Lower leg skin (tissue), 4 donors: ENCODE results near the gene GADD45G. TPM values are rescaled to one million over a fixed set of nuclear protein-coding genes. Genes with fewer than 3 reads are reported as not detected.

Source experiments
- DNase-seq, 2 donors: peaks; one replicate each; pipeline ENCODE4 v3.0.0-alpha.2; 2019; ENCODE audit warnings: low spot score in 2 of 2
- H3K4me3 ChIP-seq: fragments of 200-600 bp; sonication (generic); 2 replicates; pipeline ENCODE4 v1.5.1; 2017; ENCODE audit warnings: mild to moderate bottlenecking, low read depth; ENCODE audit not compliant: poor library complexity, severe bottlenecking
- POLR2A ChIP-seq, 2 donors: fragments of 450-650 bp; IDR thresholded peaks; one replicate each; pipeline ENCODE4 v1.6.1; 2016 to 2017; ENCODE audit warnings: antibody characterized with exemption in 2 of 2, mild to moderate bottlenecking in 1 of 2, moderate library complexity in 1 of 2
- WGBS, 2 donors: methylation state at CpG; one replicate each; pipeline ENCODE4 v1.1.5; 2018; 5-methylcytosine and 5-hydroxymethylcytosine counted together
- intact Hi-C: fragments of 100-400 bp; cut with DNase I; formaldehyde crosslinking; loops from one replicate; pipeline ENCODE4 v1.15.0; 2023; ENCODE audit warnings: low total_unique reads
- total RNA-seq, 4 donors: library from RNA; depleted of rRNA; stranded (reverse); fragments of >200 nt; gene quantifications; one replicate each; pipeline ENCODE4 v1.1.0, GENCODE V29; 2016
- TF ChIP-seq, protein P1 (sequence below), 3 donors: fragments of 450-650 bp; IDR thresholded peaks; one replicate each; pipeline ENCODE4 v1.5.1; 2016; ENCODE audit warnings: antibody characterized with exemption in 3 of 3, mild to moderate bottlenecking in 3 of 3, moderate library complexity in 2 of 3

The GADD45G gene
- 10 to 100 TPM; 18.3 to 48.9 (median 23.6) TPM for total RNA-seq

DNA sequence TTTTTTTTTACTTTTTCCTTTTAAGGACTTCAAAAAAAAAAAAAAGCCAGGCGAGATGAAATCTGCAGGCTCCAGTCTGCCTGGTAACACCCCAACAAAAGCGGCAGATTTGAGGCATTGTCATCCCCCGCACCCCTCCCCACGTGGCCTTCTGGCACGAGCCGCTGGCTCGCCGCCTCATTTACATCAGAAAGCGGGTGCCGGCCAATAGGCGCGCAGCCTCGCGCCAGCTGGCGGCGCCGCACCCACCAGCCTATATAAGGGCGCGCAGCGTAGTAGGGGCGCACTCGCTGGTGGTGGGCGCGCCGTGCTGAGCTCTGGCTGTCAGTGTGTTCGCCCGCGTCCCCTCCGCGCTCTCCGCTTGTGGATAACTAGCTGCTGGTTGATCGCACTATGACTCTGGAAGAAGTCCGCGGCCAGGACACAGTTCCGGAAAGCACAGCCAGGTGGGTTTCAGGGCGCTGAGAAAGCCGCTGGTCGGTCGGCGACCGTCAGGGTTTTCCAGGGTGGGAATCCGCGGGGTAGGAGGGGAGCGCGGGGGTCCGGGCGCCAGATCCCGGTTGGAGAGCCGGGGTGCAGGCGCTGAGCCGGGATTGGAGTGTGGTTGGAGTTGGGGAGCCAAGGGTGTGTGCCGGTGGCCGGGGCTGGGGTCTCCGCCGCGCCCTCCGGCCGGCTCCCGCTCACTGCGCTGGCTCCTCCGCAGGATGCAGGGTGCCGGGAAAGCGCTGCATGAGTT lies at the start of gene GADD45G:
Gene GADD45G, plus strand, starts transcription at position 284 of the 736 bp plus-strand sequence. Its CDS starts 110 bp downstream, at position 394.
- TF ChIP-seq POLR2A (IDR thresholded peaks at IDR 0.05): peak in 1 of 2 donors; percentile 60
- TF ChIP-seq, protein P1, sequence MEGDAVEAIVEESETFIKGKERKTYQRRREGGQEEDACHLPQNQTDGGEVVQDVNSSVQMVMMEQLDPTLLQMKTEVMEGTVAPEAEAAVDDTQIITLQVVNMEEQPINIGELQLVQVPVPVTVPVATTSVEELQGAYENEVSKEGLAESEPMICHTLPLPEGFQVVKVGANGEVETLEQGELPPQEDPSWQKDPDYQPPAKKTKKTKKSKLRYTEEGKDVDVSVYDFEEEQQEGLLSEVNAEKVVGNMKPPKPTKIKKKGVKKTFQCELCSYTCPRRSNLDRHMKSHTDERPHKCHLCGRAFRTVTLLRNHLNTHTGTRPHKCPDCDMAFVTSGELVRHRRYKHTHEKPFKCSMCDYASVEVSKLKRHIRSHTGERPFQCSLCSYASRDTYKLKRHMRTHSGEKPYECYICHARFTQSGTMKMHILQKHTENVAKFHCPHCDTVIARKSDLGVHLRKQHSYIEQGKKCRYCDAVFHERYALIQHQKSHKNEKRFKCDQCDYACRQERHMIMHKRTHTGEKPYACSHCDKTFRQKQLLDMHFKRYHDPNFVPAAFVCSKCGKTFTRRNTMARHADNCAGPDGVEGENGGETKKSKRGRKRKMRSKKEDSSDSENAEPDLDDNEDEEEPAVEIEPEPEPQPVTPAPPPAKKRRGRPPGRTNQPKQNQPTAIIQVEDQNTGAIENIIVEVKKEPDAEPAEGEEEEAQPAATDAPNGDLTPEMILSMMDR (IDR thresholded peaks at IDR 0.05): no peak
- intact Hi-C loops: loop anchor here (5.0 kb wide), 1 partner anchor 492 kb away; no protein-coding TSS in a partner anchor

GRCh38 chr9:89555036-89555415 lies 49.8 kb upstream of the GADD45G start:
- WGBS, 2 donors: 88 to 91% methylated on average over 7 of the region's 7 CpGs
- intact Hi-C loops: loop anchor here (10.0 kb wide), 1 partner anchor 230 kb away; no protein-coding TSS in a partner anchor
- H3K4me3 ChIP-seq: no peak overlapping the region
- TF ChIP-seq, protein P1 (IDR thresholded peaks at IDR 0.05): no peak
- no peak for TF ChIP-seq POLR2A (IDR thresholded peaks at IDR 0.05)
- DNase-seq: peak in 1 of 2 donors; percentile 67

More for the DNA sequence above, at the start of gene GADD45G:
- DNase-seq: peak; percentile 90 to 97
- WGBS, 2 donors: 0% methylated on average over 30 to 63 of the region's 63 CpGs
- peak within 1 kb of the TSS; percentile 70 for H3K4me3 ChIP-seq

DNA sequence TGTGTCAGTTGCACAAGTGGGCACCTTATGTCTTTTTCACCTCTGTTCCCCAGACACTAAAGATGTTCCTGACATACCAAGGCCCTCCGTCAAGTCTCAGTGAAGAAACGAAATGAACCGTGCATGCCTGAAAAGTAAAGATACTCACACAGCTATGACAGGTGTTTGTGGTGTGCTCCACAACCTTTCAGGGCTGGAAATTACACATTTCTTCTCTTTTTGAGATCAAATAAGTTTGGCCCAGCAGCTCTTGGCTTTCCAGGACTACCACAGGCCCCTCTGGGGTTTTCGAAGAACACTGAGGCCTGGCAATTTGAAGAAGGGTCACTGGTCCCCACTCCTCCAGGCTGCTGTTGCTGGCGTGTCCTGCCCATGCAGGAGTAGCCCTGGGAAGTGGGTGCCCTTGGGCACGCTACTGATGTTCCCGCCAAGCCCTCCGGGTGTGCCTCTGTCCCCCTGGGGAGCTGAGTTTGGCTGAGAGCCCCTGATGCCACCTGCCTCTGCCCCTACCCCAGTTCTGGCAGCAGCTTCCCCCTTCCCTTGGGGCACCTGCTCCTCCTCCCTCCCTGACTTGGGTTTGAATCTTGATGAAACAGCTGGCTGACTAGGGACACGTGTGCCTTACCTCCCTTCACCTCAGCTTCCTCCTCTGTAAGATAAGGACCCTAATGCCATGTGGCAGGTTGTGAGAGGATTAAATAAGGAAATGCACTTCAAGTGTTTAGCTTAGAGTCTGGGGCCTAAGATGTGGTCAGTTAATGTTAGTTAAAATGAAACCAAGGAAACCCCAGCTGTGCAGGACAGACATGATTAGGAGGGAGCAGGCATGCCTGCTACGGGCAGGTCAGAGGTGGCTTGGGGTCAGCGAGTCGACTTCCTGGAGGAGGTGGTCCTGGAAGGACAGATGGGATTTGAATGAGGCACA lies 49.1 kb upstream of the GADD45G start:
- peak in 1 of 2 donors; percentile 72 for DNase-seq
- TF ChIP-seq POLR2A (IDR thresholded peaks at IDR 0.05): no peak
- intact Hi-C loops: loop anchor here (10.0 kb wide), 1 partner anchor 231 kb away; no protein-coding TSS in a partner anchor
- 79 to 82% methylated on average over 12 of the region's 12 CpGs for WGBS, 2 donors
- no peak overlapping the region for H3K4me3 ChIP-seq

DNA sequence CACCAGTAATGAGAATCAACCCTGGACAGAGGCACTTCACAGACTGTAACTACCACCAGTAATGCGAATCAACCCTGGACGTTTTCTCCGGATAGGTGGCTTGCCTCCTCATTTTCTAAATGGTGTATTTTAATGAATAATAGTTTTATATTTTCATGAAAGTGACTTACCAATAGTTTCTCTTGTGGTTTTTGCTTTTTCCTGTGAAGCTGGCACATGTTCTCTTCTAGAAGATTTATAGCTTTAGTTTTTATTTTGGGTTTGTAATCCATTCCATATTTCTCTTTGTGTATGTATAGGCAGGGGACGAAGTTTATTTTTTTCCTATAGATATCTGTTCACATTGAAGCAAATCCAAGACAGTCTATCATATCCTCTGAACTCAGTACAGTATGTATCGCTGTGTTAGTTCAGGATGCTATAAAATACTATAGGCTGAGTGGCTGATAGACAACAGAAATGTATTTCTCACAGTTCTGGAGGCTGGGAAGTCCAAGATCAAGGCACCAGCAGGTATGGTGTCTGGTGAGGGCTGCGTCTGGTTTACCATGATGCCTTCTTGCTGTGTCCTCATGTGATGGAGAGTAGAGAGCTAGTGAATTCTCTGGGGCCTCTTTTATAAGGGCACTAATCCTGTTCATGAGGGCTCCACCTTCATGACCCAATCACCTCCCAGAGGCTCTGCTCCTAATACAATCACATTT lies 46.5 kb upstream of the GADD45G start:
- no peak overlapping the region for H3K4me3 ChIP-seq
- 63 to 74% methylated on average over 6 of the region's 6 CpGs for WGBS, 2 donors
- intact Hi-C loops: loop anchor here (10.0 kb wide), 1 partner anchor 234 kb away; no protein-coding TSS in a partner anchor
- TF ChIP-seq, protein P1 (IDR thresholded peaks at IDR 0.05): no peak
- TF ChIP-seq POLR2A (IDR thresholded peaks at IDR 0.05): no peak
- DNase-seq: peak in 1 of 2 donors; percentile 14

GRCh38 chr9:89558948-89559347 lies 45.9 kb upstream of the GADD45G start:
- TF ChIP-seq POLR2A (IDR thresholded peaks at IDR 0.05): no peak
- TF ChIP-seq, protein P1 (IDR thresholded peaks at IDR 0.05): no peak
- peak in 1 of 2 donors; percentile 52 for DNase-seq
- intact Hi-C loops: loop anchor here (10.0 kb wide), 1 partner anchor 234 kb away; no protein-coding TSS in a partner anchor
- 69 to 81% methylated on average over 2 of the region's 2 CpGs for WGBS, 2 donors
- no peak overlapping the region for H3K4me3 ChIP-seq
